Measurements from ENCODE around the gene RNF113B.

Gene RNF113B

DNA sequence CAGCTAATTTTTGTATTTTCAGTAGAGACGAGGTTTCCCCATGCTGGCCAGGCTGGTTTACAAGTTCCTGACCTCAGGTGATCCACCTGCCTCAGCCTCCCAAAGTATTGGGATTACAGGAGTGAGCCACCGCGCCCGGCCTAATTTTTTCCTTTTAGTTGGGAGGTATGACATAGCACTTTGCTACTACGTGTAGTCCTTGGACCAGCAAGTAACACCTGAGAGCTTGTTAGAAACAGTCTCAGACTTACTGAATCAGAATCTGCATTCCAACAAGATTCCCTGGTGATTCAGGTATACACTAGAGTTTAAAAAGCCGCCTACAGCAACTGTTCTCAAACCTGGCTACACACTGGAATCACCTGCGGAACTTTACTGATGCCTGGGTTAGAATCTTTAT lies 36.0 kb downstream of the RNF113B start:
- no peak for DNase-seq (ENCODE audit: low read depth)

DNA sequence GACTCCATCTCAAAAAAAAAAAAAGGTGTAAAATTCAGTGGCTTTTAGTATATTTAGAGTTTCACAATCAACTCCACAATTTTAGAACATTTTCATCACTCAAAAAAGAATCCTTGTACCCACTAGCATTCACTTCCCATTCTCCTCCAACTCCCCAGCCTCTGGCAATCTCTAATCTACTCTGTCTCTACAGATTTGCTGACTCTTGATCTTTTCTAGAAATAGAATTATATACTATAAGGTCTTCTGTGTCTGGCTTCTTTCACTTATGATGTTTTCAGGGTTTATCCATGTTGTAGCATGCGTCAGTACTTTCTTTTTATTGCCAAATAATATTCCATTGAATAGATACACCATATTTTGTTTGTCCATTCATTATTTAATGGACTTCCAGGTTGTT lies 42.2 kb downstream of the RNF113B start:
- DNase-seq (ENCODE audit: low read depth): no peak

DNA sequence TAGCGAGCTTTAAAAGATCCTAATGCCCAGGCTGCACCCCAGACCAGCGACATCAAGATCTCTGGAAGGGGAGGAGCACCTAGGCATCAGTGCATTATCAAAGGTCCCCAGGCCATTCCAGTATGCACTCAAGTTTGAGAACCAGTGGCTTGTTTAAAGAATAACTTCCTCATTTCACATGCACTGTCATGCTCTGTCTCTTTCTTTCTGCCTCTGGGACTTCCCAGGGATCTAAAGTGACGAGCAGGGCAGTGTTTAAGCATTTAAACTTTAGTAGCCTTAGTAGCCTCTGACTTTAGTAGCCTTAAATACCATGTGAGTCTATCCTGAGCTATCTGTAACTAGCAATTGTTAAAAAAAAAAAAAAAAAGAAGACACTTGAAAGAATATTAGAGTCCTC lies 43.1 kb downstream of the RNF113B start:
- no peak for DNase-seq (ENCODE audit: low read depth)

DNA sequence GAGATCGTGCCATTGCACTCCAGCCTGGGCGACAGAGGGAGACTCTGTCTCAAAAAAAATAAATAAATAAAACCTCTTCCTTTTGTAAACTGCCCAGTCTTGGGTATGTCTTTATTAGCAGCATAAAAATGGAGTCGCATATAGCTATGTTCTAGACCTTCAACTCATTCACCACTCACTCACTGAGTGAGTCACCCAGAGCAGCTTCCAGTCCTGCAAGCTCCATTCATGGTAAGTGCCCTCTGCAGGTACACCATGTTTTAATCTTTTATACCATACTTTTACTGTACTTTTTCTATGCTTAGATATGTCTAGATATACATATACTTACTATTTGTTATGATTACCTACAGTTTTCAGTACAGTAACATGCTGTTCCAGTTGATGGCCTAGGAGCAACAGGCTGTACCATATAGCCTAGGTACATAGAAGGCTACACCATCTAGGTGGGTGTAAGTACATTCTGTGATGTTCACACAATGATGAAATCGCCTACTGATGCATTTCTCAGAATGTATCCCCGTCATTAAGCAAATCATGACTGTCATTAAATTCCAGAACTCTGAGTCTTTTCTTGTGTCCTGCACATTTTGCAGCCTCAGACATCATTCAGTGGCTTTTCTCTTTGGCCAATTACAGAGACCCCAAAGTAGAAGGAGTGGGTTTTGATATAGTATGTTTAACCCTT lies 47.9 kb downstream of the RNF113B start:
- no peak for DNase-seq (ENCODE audit: low read depth)

All from stimulated activated CD8-positive, alpha-beta memory T cell treated with anti-CD3 and anti-CD28 coated beads, Interleukin-12 subunit alpha, Interleukin-12 subunit beta, amount 100 ng/mL, for 4 hours (primary cell).